ENCODE results near the gene CCDC33.

Gene CCDC33

GRCh38 chr15:74289671-74290070, 53.5 kb downstream of the CCDC33 start:
- Mint-ChIP-seq H3K4me1 (ENCODE audit: low read depth) (peaks cover 10% of the 10 kb centered on the region), H3K9me3 (no peaks in the 10 kb centered on the region), H3K27ac (no peak overlapping the region), H3K36me3 (ENCODE audit: low read depth) (no peaks in the 10 kb centered on the region), H3K27me3 (ENCODE audit: low read depth) (peaks cover 5% of the 10 kb centered on the region), H3K4me3 (no peak overlapping the region)
- no peak for DNase-seq (ENCODE audit: low spot score)

- Mint-ChIP-seq H3K9me3 (no peaks in the 10 kb centered on the region), H3K27ac (no peak overlapping the region), H3K4me3 (no peak overlapping the region), H3K4me1 (ENCODE audit: low read depth) (peaks cover 10% of the 10 kb centered on the region), H3K36me3 (ENCODE audit: low read depth) (no peaks in the 10 kb centered on the region), H3K27me3 (ENCODE audit: low read depth) (no peaks in the 10 kb centered on the region)
- DNase-seq (ENCODE audit: low spot score) = no peak
These were observed 54.5 kb downstream of the CCDC33 start for GRCh38 chr15:74290645-74291044.

- H3K4me1 Mint-ChIP-seq (ENCODE audit: low read depth) = peaks cover 10% of the 10 kb centered on the region
- no peak overlapping the region for H3K27ac Mint-ChIP-seq
- H3K9me3 Mint-ChIP-seq = no peaks in the 10 kb centered on the region
- H3K27me3 Mint-ChIP-seq (ENCODE audit: low read depth) = no peaks in the 10 kb centered on the region
- no peaks in the 10 kb centered on the region for H3K36me3 Mint-ChIP-seq (ENCODE audit: low read depth)
- H3K4me3 Mint-ChIP-seq = no peak overlapping the region
- peak; percentile 79 for DNase-seq (ENCODE audit: low spot score)
These were observed 55.3 kb downstream of the CCDC33 start for GRCh38 chr15:74291101-74292071.

DNA sequence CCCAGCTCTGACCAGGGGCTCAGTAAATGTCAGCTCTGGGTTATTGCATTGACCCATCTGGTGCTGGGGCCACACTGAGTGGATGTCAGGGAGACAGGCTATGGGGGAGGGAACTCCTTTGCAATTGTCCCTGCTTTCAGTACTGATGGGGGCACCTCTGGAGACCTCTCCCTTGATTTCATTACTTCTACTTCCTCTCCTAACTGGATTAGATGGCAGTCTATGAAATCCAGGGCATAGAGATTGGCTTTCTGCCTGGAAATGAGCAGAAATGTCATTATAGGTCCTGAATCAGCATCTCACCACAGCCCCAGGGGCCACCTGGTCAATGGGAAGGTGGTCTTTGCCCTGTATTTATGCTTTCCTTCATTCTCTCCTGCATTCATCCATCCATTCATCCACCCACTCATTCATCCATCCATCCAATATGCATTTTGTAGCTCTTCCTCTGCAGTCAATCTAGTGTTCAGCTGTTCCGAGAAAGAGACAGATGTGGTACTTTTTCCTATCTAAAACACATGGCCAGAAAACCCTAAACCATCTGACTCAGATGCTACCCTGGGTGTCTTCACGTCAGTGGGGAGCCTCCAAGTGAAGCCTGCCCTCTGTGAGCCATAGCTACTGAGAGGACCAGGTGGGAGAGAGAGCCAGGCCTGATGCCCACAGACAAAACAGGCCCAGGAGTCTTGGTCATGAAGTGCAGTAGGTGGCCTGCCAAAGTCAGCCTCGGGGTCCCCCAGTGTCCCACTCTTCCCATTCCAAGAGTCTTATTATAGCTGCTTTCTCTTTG, 57.1 kb downstream of the CCDC33 start:
- H3K4me1 Mint-ChIP-seq (ENCODE audit: low read depth) = peaks cover 10% of the 10 kb centered on the region
- H3K27me3 Mint-ChIP-seq (ENCODE audit: low read depth) = peaks cover 9% of the 10 kb centered on the region
- H3K9me3 Mint-ChIP-seq = no peaks in the 10 kb centered on the region
- no peak for DNase-seq (ENCODE audit: low spot score)
- H3K27ac Mint-ChIP-seq = no peak overlapping the region
- H3K4me3 Mint-ChIP-seq = no peak overlapping the region
- no peaks in the 10 kb centered on the region for H3K36me3 Mint-ChIP-seq (ENCODE audit: low read depth)

- Mint-ChIP-seq H3K9me3 (no peaks in the 10 kb centered on the region), H3K27me3 (ENCODE audit: low read depth) (peaks cover 10% of the 10 kb centered on the region), H3K4me1 (ENCODE audit: low read depth) (peaks cover 10% of the 10 kb centered on the region), H3K4me3 (no peak overlapping the region), H3K36me3 (ENCODE audit: low read depth) (no peaks in the 10 kb centered on the region), H3K27ac (no peak overlapping the region)
- no peak for DNase-seq (ENCODE audit: low spot score)
These were observed 57.9 kb downstream of the CCDC33 start for GRCh38 chr15:74294010-74294409.

GRCh38 chr15:74295800-74296199, 59.7 kb downstream of the CCDC33 start:
- peaks cover 6% of the 10 kb centered on the region for H3K4me1 Mint-ChIP-seq (ENCODE audit: low read depth)
- H3K27ac Mint-ChIP-seq = no peak overlapping the region
- H3K4me3 Mint-ChIP-seq = no peak overlapping the region
- peaks cover 14% of the 10 kb centered on the region for H3K27me3 Mint-ChIP-seq (ENCODE audit: low read depth)
- H3K36me3 Mint-ChIP-seq (ENCODE audit: low read depth) = no peaks in the 10 kb centered on the region
- no peak for DNase-seq (ENCODE audit: low spot score)
- H3K9me3 Mint-ChIP-seq = no peaks in the 10 kb centered on the region

DNA sequence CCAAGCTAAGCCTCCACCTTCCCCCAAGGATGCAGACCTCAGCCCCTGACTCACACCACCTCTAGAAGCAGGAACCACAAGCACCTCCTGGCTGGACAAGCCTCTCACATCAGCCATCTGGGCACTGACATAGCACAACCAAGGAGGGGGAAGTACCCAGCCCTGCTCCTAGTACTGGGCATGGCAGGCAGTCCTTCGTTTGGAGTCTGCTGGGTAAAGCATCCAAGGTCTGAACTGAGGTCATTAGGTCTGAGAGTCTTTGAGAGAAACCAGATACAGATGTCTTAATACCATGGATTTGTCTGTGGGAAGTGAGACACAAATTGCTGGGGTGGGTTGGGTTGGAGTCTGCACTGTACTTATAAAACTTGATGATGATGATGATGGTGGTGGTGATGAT, 61.8 kb downstream of the CCDC33 start:
- H3K4me1 Mint-ChIP-seq (ENCODE audit: low read depth) = no peaks in the 10 kb centered on the region
- H3K27me3 Mint-ChIP-seq (ENCODE audit: low read depth) = peaks cover 22% of the 10 kb centered on the region
- DNase-seq (ENCODE audit: low spot score) = no peak
- H3K27ac Mint-ChIP-seq = peak overlapping the region; percentile 18
- no peak overlapping the region for H3K4me3 Mint-ChIP-seq
- no peaks in the 10 kb centered on the region for H3K36me3 Mint-ChIP-seq (ENCODE audit: low read depth)
- H3K9me3 Mint-ChIP-seq = no peaks in the 10 kb centered on the region

GRCh38 chr15:74300057-74300795, 64.1 kb downstream of the CCDC33 start:
- no peak overlapping the region for H3K27ac Mint-ChIP-seq
- H3K36me3 Mint-ChIP-seq (ENCODE audit: low read depth) = no peaks in the 10 kb centered on the region
- H3K27me3 Mint-ChIP-seq (ENCODE audit: low read depth) = peaks cover 23% of the 10 kb centered on the region

GRCh38 chr15:74301583-74302361, 65.6 kb downstream of the CCDC33 start:
- Mint-ChIP-seq H3K4me1 (ENCODE audit: low read depth) (no peaks in the 10 kb centered on the region), H3K27ac (no peak overlapping the region), H3K27me3 (ENCODE audit: low read depth) (peaks cover 23% of the 10 kb centered on the region), H3K36me3 (ENCODE audit: low read depth) (no peaks in the 10 kb centered on the region), H3K4me3 (no peak overlapping the region), H3K9me3 (no peaks in the 10 kb centered on the region)
- no peak for DNase-seq (ENCODE audit: low spot score)

More at GRCh38 chr15:74300057-74300795, 64.1 kb downstream of the CCDC33 start:
- Mint-ChIP-seq H3K4me1 (ENCODE audit: low read depth) (no peaks in the 10 kb centered on the region), H3K4me3 (no peak overlapping the region), H3K9me3 (no peaks in the 10 kb centered on the region)
- no peak for DNase-seq (ENCODE audit: low spot score)

- Mint-ChIP-seq H3K27me3 (ENCODE audit: low read depth) (peaks cover 17% of the 10 kb centered on the region), H3K4me3 (no peak overlapping the region), H3K27ac (no peak overlapping the region), H3K4me1 (ENCODE audit: low read depth) (no peaks in the 10 kb centered on the region), H3K36me3 (ENCODE audit: low read depth) (no peaks in the 10 kb centered on the region), H3K9me3 (no peaks in the 10 kb centered on the region)
- no peak for DNase-seq (ENCODE audit: low spot score)
These were observed 66.8 kb downstream of the CCDC33 start for GRCh38 chr15:74302821-74303359.

DNA sequence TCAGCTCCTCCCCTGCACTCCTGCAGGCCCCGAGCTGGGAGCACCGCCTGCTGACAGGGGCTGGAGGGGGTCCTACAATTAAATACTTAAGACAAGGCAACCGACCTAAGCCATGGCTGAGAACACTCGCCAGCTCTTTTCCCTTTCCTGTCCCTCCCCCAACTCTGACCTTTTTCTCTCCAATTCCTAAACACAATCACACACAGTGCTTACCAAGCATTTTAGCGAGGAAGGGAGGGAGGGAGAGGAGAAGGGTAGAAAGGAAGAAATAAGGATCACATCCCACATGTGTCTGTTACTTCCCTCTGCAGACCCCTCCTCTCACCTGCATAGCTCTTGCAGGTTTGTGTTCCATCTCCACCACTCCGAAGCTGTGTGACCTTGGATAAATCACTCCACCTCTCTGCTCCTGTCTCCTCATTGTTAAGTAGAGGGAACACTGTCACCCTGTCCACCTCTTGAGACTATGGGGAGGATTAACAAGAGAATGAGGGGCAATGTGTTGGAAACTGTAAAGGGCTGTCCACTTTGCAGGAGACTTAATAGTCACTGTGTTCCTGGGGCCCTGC, 67.7 kb downstream of the CCDC33 start:
- Mint-ChIP-seq H3K9me3 (no peaks in the 10 kb centered on the region), H3K4me3 (no peak overlapping the region), H3K27ac (no peak overlapping the region), H3K27me3 (ENCODE audit: low read depth) (peaks cover 13% of the 10 kb centered on the region), H3K4me1 (ENCODE audit: low read depth) (no peaks in the 10 kb centered on the region), H3K36me3 (ENCODE audit: low read depth) (no peaks in the 10 kb centered on the region)
- no peak for DNase-seq (ENCODE audit: low spot score)

DNA sequence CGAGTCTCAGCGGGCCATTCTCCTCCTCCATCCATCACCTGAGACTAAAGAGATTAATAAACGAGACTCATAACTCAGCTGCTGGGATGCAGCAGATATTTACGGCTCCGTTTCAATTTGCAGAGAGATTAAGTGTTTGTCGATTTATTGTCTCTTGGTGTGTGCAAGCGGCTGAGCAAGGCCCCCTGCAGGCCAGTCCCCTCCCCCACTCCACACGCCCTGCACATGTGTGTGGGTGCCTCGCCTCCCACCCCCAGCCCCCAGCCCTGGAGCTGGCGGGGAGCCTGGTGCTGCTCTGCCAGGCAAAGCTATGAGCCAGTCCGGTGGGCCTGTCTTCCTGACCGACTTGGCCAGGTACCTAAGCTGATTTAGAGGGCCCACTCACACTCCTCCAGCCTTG, 68.3 kb downstream of the CCDC33 start:
- no peak for DNase-seq (ENCODE audit: low spot score)
- H3K27ac Mint-ChIP-seq = no peak overlapping the region

DNA sequence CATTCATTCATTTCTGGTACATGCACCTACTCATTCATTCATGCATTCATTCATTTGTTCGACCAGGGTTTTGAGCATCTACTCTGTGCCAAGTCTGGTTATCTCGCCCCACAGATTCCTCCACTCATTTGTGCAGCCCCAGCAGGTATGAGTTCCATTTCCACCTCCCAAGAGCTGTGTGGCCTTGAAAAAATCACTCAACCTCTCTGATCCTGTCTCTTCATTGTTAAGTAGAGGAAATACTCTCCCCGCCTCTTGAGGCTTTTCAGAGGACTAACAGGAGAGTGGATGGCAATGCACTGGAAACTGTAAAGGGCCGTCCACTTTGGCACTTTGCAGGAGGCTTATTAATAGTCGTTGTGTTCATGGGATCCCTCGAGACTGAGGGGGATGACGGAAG, 69.6 kb downstream of the CCDC33 start:
- Mint-ChIP-seq H3K4me1 (ENCODE audit: low read depth) (no peaks in the 10 kb centered on the region), H3K27me3 (ENCODE audit: low read depth) (peaks cover 9% of the 10 kb centered on the region), H3K9me3 (no peaks in the 10 kb centered on the region), H3K36me3 (ENCODE audit: low read depth) (no peaks in the 10 kb centered on the region), H3K27ac (no peak overlapping the region), H3K4me3 (no peak overlapping the region)
- no peak for DNase-seq (ENCODE audit: low spot score)

More for the DNA sequence above, 68.3 kb downstream of the CCDC33 start:
- Mint-ChIP-seq H3K4me1 (ENCODE audit: low read depth) (no peaks in the 10 kb centered on the region), H3K4me3 (no peak overlapping the region), H3K27me3 (ENCODE audit: low read depth) (peaks cover 13% of the 10 kb centered on the region), H3K36me3 (ENCODE audit: low read depth) (no peaks in the 10 kb centered on the region), H3K9me3 (no peaks in the 10 kb centered on the region)

All from T-helper 2 cell treated with Interferon-gamma antibody and Interleukin-4, amounts not matched to agents 5 μg/mL and 100 μg/mL, for 36 hours (primary cell).